H1 (cell line): Measurements from ENCODE around the gene GUCA1A. TPM values are rescaled to one million over a fixed set of nuclear protein-coding genes. Genes with fewer than 3 reads are reported as not detected.

ENCODE experiments used
- CTCF ChIA-PET: fragments of 300-600 bp; sonication (Branson Sonifier 250); formaldehyde crosslinking; loops from one replicate; lab custom pipeline; 2021; ENCODE audit not compliant: partially characterized antibody; lab: Charles Lee
- POLR2A ChIA-PET: fragments of 300-600 bp; sonication (Branson Sonifier 250); formaldehyde crosslinking; loops from one replicate; lab custom pipeline; 2021; ENCODE audit warnings: inconsistent platforms; ENCODE audit not compliant: partially characterized antibody; lab: Charles Lee
- DNase-seq, 2 experiments: peaks; one replicate each; pipeline versions ENCODE4 v3.0.0 to v3.0.0-alpha.2; 2010 to 2022; ENCODE audit warnings: low spot score in 2 of 2, low read depth in 1 of 2, mixed read lengths in 1 of 2
- FAIRE-seq: peaks from 2 replicates; lab custom pipeline; 2011; peaks lifted over from hg19 to GRCh38; lab: Jason Lieb, UNC
- H2AFZ ChIP-seq: 2 replicates; pipeline ENCODE4 v1.8.1; 2012; ENCODE audit warnings: low read length, inconsistent platforms
- H2AK5ac ChIP-seq: 2 replicates; pipeline ENCODE4 v1.6.1; 2013; ENCODE audit warnings: low read depth, low read length
- H2BK120ac ChIP-seq: replicated peaks from 2 replicates; pipeline ENCODE3; 2013; ENCODE audit warnings: low read depth, low read length, inconsistent platforms
- H2BK12ac ChIP-seq: 2 replicates; pipeline ENCODE4 v1.6.1; 2013; ENCODE audit warnings: low read depth, low read length
- H2BK15ac ChIP-seq: 2 replicates; pipeline ENCODE4 v1.6.1; 2013; ENCODE audit warnings: low read length
- H2BK20ac ChIP-seq: 2 replicates; pipeline ENCODE4 v1.6.1; 2013; ENCODE audit warnings: low read length
- H2BK5ac ChIP-seq: 2 replicates; pipeline ENCODE4 v1.6.1; 2013; ENCODE audit warnings: low read depth, low read length
- H3K14ac ChIP-seq: 2 replicates; pipeline ENCODE4 v1.6.1; 2013; ENCODE audit warnings: inconsistent platforms; ENCODE audit not compliant: insufficient read length
- H3K18ac ChIP-seq: 2 replicates; pipeline ENCODE4 v1.6.1; 2013; ENCODE audit warnings: low read length; ENCODE audit errors: extremely low read depth
- H3K23ac ChIP-seq: 2 replicates; pipeline ENCODE4 v1.6.1; 2013; ENCODE audit warnings: inconsistent platforms; ENCODE audit not compliant: insufficient read length
- H3K23me2 ChIP-seq: 2 replicates; pipeline ENCODE4 v1.6.1; 2013; ENCODE audit warnings: low read depth, low read length
- H3K27ac ChIP-seq: 2 replicates; pipeline ENCODE4 v1.6.1; 2011; ENCODE audit warnings: low read depth, low read length, inconsistent platforms
- H3K27me3 ChIP-seq, 4 experiments: replicated peaks in 1 of 4; 1 replicate in 1 of 4; 2 replicates in 3 of 4; pipeline versions ENCODE4 v1.6.1 to v1.8.1; 2011 to 2013; ENCODE audit warnings: low read length in 3 of 4, mild to moderate bottlenecking in 3 of 4, inconsistent platforms in 2 of 4, mixed read lengths in 2 of 4, moderate library complexity in 1 of 4; ENCODE audit not compliant: control insufficient read depth in 3 of 4, insufficient read depth in 3 of 4; ENCODE audit errors: extremely low read depth in 1 of 4
- H3K36me3 ChIP-seq, 4 experiments: 2 replicates each; pipeline versions ENCODE4 v1.6.1 to v1.8.1; 2011 to 2013; ENCODE audit warnings: mild to moderate bottlenecking in 4 of 4, low read length in 3 of 4, moderate library complexity in 2 of 4, control low read depth in 1 of 4, inconsistent platforms in 1 of 4; ENCODE audit not compliant: insufficient read depth in 4 of 4, control insufficient read depth in 2 of 4
- H3K4ac ChIP-seq: replicated peaks from 2 replicates; pipeline ENCODE3; 2013; ENCODE audit warnings: low read length, low read depth, mixed read lengths, inconsistent platforms; ENCODE audit not compliant: insufficient read length
- H3K4me1 ChIP-seq, 4 experiments: replicated peaks in 1 of 4; 1 replicate in 1 of 4; 2 replicates in 3 of 4; pipeline versions ENCODE4 v1.6.1 to v1.8.1; 2011 to 2013; ENCODE audit warnings: low read length in 3 of 4, inconsistent platforms in 2 of 4, mixed read lengths in 1 of 4; ENCODE audit not compliant: insufficient read depth in 4 of 4, control insufficient read depth in 3 of 4
- H3K4me2 ChIP-seq, 2 experiments: 2 replicates each; pipeline versions ENCODE4 v1.6.1 to v1.8.1; 2011 to 2013; ENCODE audit warnings: low read depth in 2 of 2, low read length in 2 of 2, control low read depth in 1 of 2, inconsistent platforms in 1 of 2, mild to moderate bottlenecking in 1 of 2; ENCODE audit not compliant: insufficient read depth in 1 of 2
- H3K4me3 ChIP-seq, 4 experiments: fragments of 200-600, 300-600 bp in 1 of 4; sonication (generic), shearing (Covaris generic), sonication (Bioruptor Twin) in 1 of 4; 2 replicates each; pipeline versions ENCODE4 v1.5.1 to v1.8.1; 2011 to 2016; ENCODE audit warnings: low read length in 4 of 4, low read depth in 3 of 4, control low read depth in 2 of 4, inconsistent platforms in 2 of 4, mild to moderate bottlenecking in 2 of 4, mixed read lengths in 1 of 4, moderate library complexity in 1 of 4; ENCODE audit not compliant: insufficient read depth in 2 of 4; ENCODE audit errors: extremely low read depth in 1 of 4
- H3K56ac ChIP-seq: replicated peaks from 2 replicates; pipeline ENCODE3; 2013; ENCODE audit warnings: low read depth, mild to moderate bottlenecking, mixed read lengths, low read length, inconsistent platforms; ENCODE audit not compliant: insufficient read length
- H3K79me1 ChIP-seq: 2 replicates; pipeline ENCODE4 v1.6.1; 2013; ENCODE audit warnings: low read depth, low read length, control low read depth
- H3K79me2 ChIP-seq, 2 experiments: 2 replicates each; pipeline versions ENCODE4 v1.6.1 to v1.8.1; 2012 to 2013; ENCODE audit warnings: low read length in 2 of 2, mild to moderate bottlenecking in 2 of 2, inconsistent platforms in 1 of 2; ENCODE audit not compliant: insufficient read depth in 2 of 2, control insufficient read depth in 1 of 2
- H3K9ac ChIP-seq, 4 experiments: replicated peaks in 1 of 4; 1 replicate in 1 of 4; 2 replicates in 3 of 4; pipeline versions ENCODE4 v1.6.1 to v1.8.1; 2011 to 2013; ENCODE audit warnings: low read depth in 3 of 4, low read length in 3 of 4, control low read depth in 2 of 4, mild to moderate bottlenecking in 2 of 4, moderate library complexity in 2 of 4, inconsistent platforms in 1 of 4; ENCODE audit errors: extremely low read depth in 1 of 4
- H3K9me3 ChIP-seq, 2 experiments: 2 replicates each; pipeline versions ENCODE4 v1.6.1 to v1.8.1; 2012 to 2013; ENCODE audit warnings: mild to moderate bottlenecking in 2 of 2, moderate library complexity in 2 of 2, control low read depth in 1 of 2, inconsistent platforms in 1 of 2, low read depth in 1 of 2, low read length in 1 of 2, mixed read lengths in 1 of 2; ENCODE audit not compliant: insufficient read depth in 2 of 2
- H4K20me1 ChIP-seq, 2 experiments: replicated peaks in 1 of 2; 2 replicates each; pipeline versions ENCODE3 to v1.8.1; 2011 to 2013; ENCODE audit warnings: inconsistent platforms in 2 of 2, low read length in 2 of 2, mild to moderate bottlenecking in 1 of 2; ENCODE audit not compliant: insufficient read depth in 2 of 2, control insufficient read depth in 1 of 2
- H4K5ac ChIP-seq: 2 replicates; pipeline ENCODE4 v1.6.1; 2013; ENCODE audit warnings: low read length, low read depth, mixed read lengths, inconsistent platforms; ENCODE audit not compliant: insufficient read length
- H4K8ac ChIP-seq: 2 replicates; pipeline ENCODE4 v1.8.0; 2013; ENCODE audit warnings: mild to moderate bottlenecking, moderate library complexity, low read length, inconsistent platforms; ENCODE audit not compliant: insufficient read depth; ENCODE audit errors: extremely low read depth
- H4K91ac ChIP-seq: replicated peaks from 2 replicates; pipeline ENCODE3; 2013; ENCODE audit warnings: low read length, mixed read lengths, inconsistent platforms; ENCODE audit not compliant: insufficient read length
- SAP30 ChIP-seq: fragments of 300-600 bp; sonication (generic); IDR thresholded peaks from 2 replicates; pipeline ENCODE4 v1.7.1; 2012; ENCODE audit warnings: low read length, moderate library complexity, mild to moderate bottlenecking, inconsistent platforms; ENCODE audit not compliant: insufficient read depth, insufficient replicate concordance
- TCF12 ChIP-seq: IDR thresholded peaks from 2 replicates; pipeline ENCODE4 v1.6.1; 2011; ENCODE audit warnings: low read depth, mild to moderate bottlenecking, low read length
- WGBS, 2 experiments: shearing (Covaris generic) in 1 of 2; methylation state at CpG; one replicate each; pipeline versions ENCODE4 v1.1.6 to v1.1.7; 2013 to 2015; ENCODE audit warnings: low lambda C conversion rate in 2 of 2, mixed read lengths in 2 of 2, inconsistent platforms in 1 of 2, low coverage in 1 of 2, missing lambda C conversion rate in 1 of 2; ENCODE audit not compliant: insufficient replicate concordance in 2 of 2, insufficient coverage in 1 of 2, insufficient read length in 1 of 2; ENCODE audit errors: extremely low coverage in 1 of 2, missing lambda C conversion rate in 1 of 2; 5-methylcytosine and 5-hydroxymethylcytosine counted together
- polyA plus RNA-seq, 7 experiments: library from polyadenylated mRNA; depleted of rRNA in 3 of 7; stranded (reverse) in 5 of 7; unstranded in 2 of 7; fragments of >200 nt in 5 of 7; fragments of 200-250 nt in 2 of 7; gene quantifications; 1 replicate in 5 of 7; 2 replicates in 1 of 7; 4 replicates in 1 of 7; pipeline versions ENCODE4 v1.2.1 to v1.2.3, GENCODE V29; 2011 to 2013; ENCODE audit warnings: missing spikeins in 2 of 7, mixed read lengths in 2 of 7
- total RNA-seq: library from RNA; stranded (reverse); fragmentation: NEBNext Ultra II Directional; extraction: Animal tissue kit (Norgen Biotek cat#: 25700); gene quantifications from 2 replicates; pipeline ENCODE4 v1.2.1, GENCODE V29; 2021

The GUCA1A gene
- total and polyA plus RNA-seq, 2 of the 8 experiments (the other 6 are each of a cell fraction or from before 2014, with no cell fraction given), result 4.6 to 24.6 TPM

DNA sequence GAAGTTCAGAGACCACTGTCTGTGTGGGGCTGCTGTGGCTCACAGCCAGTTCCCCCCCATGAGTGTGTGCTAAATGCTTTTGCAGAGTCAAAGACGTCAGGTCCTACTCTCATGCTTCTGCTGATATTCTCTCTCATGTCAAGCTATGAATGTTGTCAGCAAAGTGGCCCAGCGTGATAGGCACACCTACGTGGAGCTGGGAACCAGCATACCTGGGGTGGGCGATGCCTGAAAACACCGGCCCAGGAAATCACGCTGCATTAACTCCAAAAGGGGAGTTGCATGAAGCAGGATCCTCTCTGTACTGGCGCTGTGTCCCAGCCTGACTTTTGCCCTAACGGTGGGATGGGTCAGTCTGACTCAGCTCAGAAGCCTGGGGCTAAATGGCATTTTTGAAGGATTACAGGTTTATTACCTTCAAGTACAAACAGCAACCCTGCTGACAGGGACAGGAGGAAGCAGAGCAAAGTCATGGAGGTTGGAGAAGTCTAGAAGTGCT, 53.5 kb downstream of the GUCA1A start:
- Histone ChIP-seq H3K79me1 (no peaks in the 10 kb centered on the region), H2BK120ac (no peak overlapping the region), H2BK12ac (no peak overlapping the region), H2BK5ac (no peak overlapping the region), H2AFZ (no peak overlapping the region), H2BK20ac (no peak overlapping the region), H4K91ac (no peak overlapping the region), H3K4me3 (no peak overlapping the region), H3K36me3 (peaks cover 0 to 23% (median 11%) of the 10 kb centered on the region in 4 experiments; a peak in 6 of 8 replicates), H2BK15ac (no peak overlapping the region), H2AK5ac (no peak overlapping the region), H3K18ac (no peak overlapping the region), H3K23ac (no peak overlapping the region), H3K56ac (no peak overlapping the region), H3K14ac (no peak overlapping the region), H3K4me2 (no peak overlapping the region), H4K20me1 (no peaks in the 10 kb centered on the region), H3K4ac (no peak overlapping the region), H4K5ac (no peak overlapping the region), H3K27ac (no peak overlapping the region), H4K8ac (no peak overlapping the region; the same call in none of the 2 replicates), H3K9ac (no peak overlapping the region), H3K4me1 (no peaks in the 10 kb centered on the region), H3K27me3 (no peaks in the 10 kb centered on the region), H3K79me2 (no peaks in the 10 kb centered on the region), H3K23me2 (no peaks in the 10 kb centered on the region), H3K9me3 (no peaks in the 10 kb centered on the region)
- TF ChIP-seq SAP30 (no peak), TCF12 (no peak)
- FAIRE-seq (no peak), DNase-seq (peak in 1 of 2 experiments; percentile 41)
- ChIA-PET CTCF (interaction anchor here (0.7 to 5.2 kb wide), 8 partner anchors 12 to 305 kb away, joined by 3 to 52 read pairs (median 3); partner anchors contain the start of gene MRPS10), POLR2A (interaction anchor here (0.6 kb wide), 1 partner anchor 695 kb away, joined by 3 read pairs; no protein-coding TSS in a partner anchor)
- WGBS, 2 experiments, result 95% methylated on average over 8 of the region's 8 CpGs; no CpG with 5 or more reads in 1 of the 2 experiments
